HepG2 (cell line): ENCODE data around the gene SYCE3. TPM values are rescaled to one million over a fixed set of nuclear protein-coding genes. Genes with fewer than 3 reads are reported as not detected.

Source experiments
- ATF5 ChIP-seq: sonication (generic); formaldehyde crosslinking; IDR thresholded peaks from 2 replicates; pipeline ENCODE4 v1.4.0; 2020; ENCODE audit warnings: mild to moderate bottlenecking, low read depth, missing genetic modification reagents
- CCAR2 ChIP-seq: fragments of 200-400 bp; formaldehyde crosslinking; optimal IDR thresholded peaks from 2 replicates; pipeline ENCODE3; 2018; ENCODE audit warnings: low read depth, mild to moderate bottlenecking, low read length, moderate library complexity
- EED ChIP-seq: sonication (generic); formaldehyde crosslinking; IDR thresholded peaks from 2 replicates; pipeline ENCODE4 v1.5.0; 2020; ENCODE audit warnings: mild to moderate bottlenecking, missing genetic modification reagents
- ESRRA ChIP-seq: sonication (generic); formaldehyde crosslinking; IDR thresholded peaks from 2 replicates; pipeline ENCODE4 v1.5.1; 2020; ENCODE audit warnings: mild to moderate bottlenecking, low read depth, missing genetic modification reagents
- FOXC1 ChIP-seq: sonication (generic); formaldehyde crosslinking; IDR thresholded peaks from 2 replicates; pipeline ENCODE4 v1.8.0; 2022; ENCODE audit warnings: mild to moderate bottlenecking, missing genetic modification reagents, borderline replicate concordance
- GMEB2 ChIP-seq: IDR thresholded peaks from 2 replicates; pipeline ENCODE4 v1.6.1; 2016; ENCODE audit warnings: missing biosample characterization, missing genetic modification reagents, low read depth
- HNRNPH1 ChIP-seq: fragments of 200-400 bp; formaldehyde crosslinking; optimal IDR thresholded peaks from 2 replicates; pipeline ENCODE3; 2017; ENCODE audit warnings: mild to moderate bottlenecking, low read depth, low read length
- HOXA7 ChIP-seq: sonication (generic); formaldehyde crosslinking; IDR thresholded peaks from 2 replicates; pipeline ENCODE4 v1.8.1; 2022; ENCODE audit warnings: mild to moderate bottlenecking, missing genetic modification reagents, moderate library complexity
- KLF11 ChIP-seq: IDR thresholded peaks from 2 replicates; pipeline ENCODE4 v1.6.1; 2016; ENCODE audit warnings: missing compliant biosample characterization
- MNT ChIP-seq: fragments of 450-650 bp; IDR thresholded peaks from 2 replicates; pipeline ENCODE4 v1.6.1; 2016
- MYPOP ChIP-seq: sonication (generic); formaldehyde crosslinking; IDR thresholded peaks from 2 replicates; pipeline ENCODE4 v1.8.1; 2023; ENCODE audit warnings: mild to moderate bottlenecking, moderate library complexity, missing genetic modification reagents
- POLR2AphosphoS2 ChIP-seq: IDR thresholded peaks from 2 replicates; pipeline ENCODE4 v1.6.1; 2011; ENCODE audit warnings: low read depth, low read length, improper control_type of control experiment
- SP2 ChIP-seq: sonication (generic); formaldehyde crosslinking; IDR thresholded peaks from 2 replicates; pipeline ENCODE4 v1.5.1; 2020; ENCODE audit warnings: mild to moderate bottlenecking, missing genetic modification reagents
- SRF ChIP-seq: IDR thresholded peaks from 2 replicates; pipeline ENCODE4 v1.6.1; 2011; ENCODE audit warnings: mild to moderate bottlenecking, low read depth, low read length, moderate library complexity
- USF2 ChIP-seq, 2 experiments: sonication (generic) in 1 of 2; formaldehyde crosslinking in 1 of 2; IDR thresholded peaks; 2 replicates each; pipeline versions ENCODE4 v1.5.1 to v1.6.1; 2011 to 2020; ENCODE audit warnings: borderline replicate concordance in 1 of 2, low read depth in 1 of 2, low read length in 1 of 2, mild to moderate bottlenecking in 1 of 2, missing genetic modification reagents in 1 of 2, moderate library complexity in 1 of 2
- ZMAT5 ChIP-seq: sonication (generic); formaldehyde crosslinking; IDR thresholded peaks from 2 replicates; pipeline ENCODE4 v1.5.0; 2020; ENCODE audit warnings: mild to moderate bottlenecking, low read depth, missing genetic modification reagents, borderline replicate concordance
- ZNF225 ChIP-seq: sonication (generic); formaldehyde crosslinking; IDR thresholded peaks from 2 replicates; pipeline ENCODE4 v1.4.0; 2020; ENCODE audit warnings: mild to moderate bottlenecking, missing genetic modification reagents
- ZNF275 ChIP-seq: sonication (generic); formaldehyde crosslinking; IDR thresholded peaks from 2 replicates; pipeline ENCODE4 v1.8.0; 2022; ENCODE audit warnings: missing genetic modification reagents, mild to moderate bottlenecking, inconsistent platforms, borderline replicate concordance
- ZNF460 ChIP-seq: sonication (generic); formaldehyde crosslinking; IDR thresholded peaks from 2 replicates; pipeline ENCODE4 v1.5.1; 2020; ENCODE audit warnings: missing genetic modification reagents, mild to moderate bottlenecking, borderline replicate concordance
- ZNF615 ChIP-seq: sonication (generic); formaldehyde crosslinking; IDR thresholded peaks from 2 replicates; pipeline ENCODE4 v1.5.0; 2020; ENCODE audit warnings: mild to moderate bottlenecking, missing genetic modification reagents, borderline replicate concordance
- polyA plus RNA-seq, 8 experiments: library from polyadenylated mRNA; depleted of rRNA in 3 of 8; stranded (reverse) in 7 of 8; unstranded in 1 of 8; fragments of >200 nt; fragmentation: Illumina TruSeq in 4 of 8; extraction: Trizol in 4 of 8; gene quantifications; 2 replicates each; pipeline versions ENCODE4 v1.2.1 to v1.2.3, GENCODE V29; 2011 to 2016; ENCODE audit warnings: low read depth in 4 of 8, missing spikeins in 1 of 8, mixed read lengths in 1 of 8; ENCODE audit not compliant: insufficient read depth in 1 of 8
- total RNA-seq, 5 experiments: library from RNA; depleted of rRNA; stranded (reverse); fragments of >200 nt; fragmentation: Illumina TruSeq; extraction: Trizol; gene quantifications; 2 replicates each; pipeline ENCODE4 v1.2.3, GENCODE V29; 2016; ENCODE audit warnings: low read depth in 1 of 5

The SYCE3 gene
- total and polyA plus RNA-seq, 2 of the 13 experiments (the other 11 are each of a cell fraction or from before 2014, with no cell fraction given), result not detected

- no peak for TF ChIP-seq USF2 (IDR thresholded peaks at IDR 0.05; ENCODE audit: low read depth, low read length)
- no peak for TF ChIP-seq USF2 (CRISPR knock-in tag; IDR thresholded peaks at IDR 0.05; ENCODE audit: borderline replicate concordance)
- no peak for TF ChIP-seq SRF
- no peak for TF ChIP-seq ZNF460 (CRISPR knock-in tag)
- TF ChIP-seq SP2 (CRISPR knock-in tag), result peak; percentile 58
- peak; percentile 69; the same call in 1 of the 2 replicates for TF ChIP-seq ESRRA
- no peak for TF ChIP-seq HNRNPH1
- peak; percentile 96 for TF ChIP-seq ZNF275
- TF ChIP-seq CCAR2, result no peak
- no peak; the same call in 1 of the 2 replicates for TF ChIP-seq ZMAT5
- TF ChIP-seq MNT, result no peak
- TF ChIP-seq KLF11 (CRISPR knock-in tag), result peak; percentile 99
- peak; percentile 83 for TF ChIP-seq MYPOP (CRISPR knock-in tag)
- no peak for TF ChIP-seq POLR2AphosphoS2
- TF ChIP-seq EED (CRISPR knock-in tag), result peak; percentile 88; the same call in 1 of the 2 replicates
- peak; percentile 97 for TF ChIP-seq ZNF615 (CRISPR knock-in tag)
- TF ChIP-seq ZNF225 (CRISPR knock-in tag), result peak; percentile 98
- peak; percentile 99 for TF ChIP-seq FOXC1
- peak; percentile 97 for TF ChIP-seq ATF5 (CRISPR knock-in tag)
- no peak; the same call in 1 of the 2 replicates for TF ChIP-seq GMEB2 (CRISPR knock-in tag)
- TF ChIP-seq HOXA7 (CRISPR knock-in tag), result peak; percentile 98
Measured at GRCh38 chr22:50599816-50600455, 37.2 kb upstream of the SYCE3 start (continued).
